Measurements from ENCODE around the gene BCAM.
"Not testable (repeated sequence)": the region's sequence is repeated elsewhere in the genome, so short reads cannot be mapped to it uniquely, and the experiment has no call there.

The BCAM gene

GRCh38 chr19:44808463-44809371 lies at the start of gene BCAM:
Gene BCAM, plus strand, starts transcription at chr19:44809103. Its CDS starts 22 bp downstream, at chr19:44809125.
- DNase-seq: no peak

GRCh38 chr19:44762038-44762437 lies 46.9 kb upstream of the BCAM start:
- no peak for DNase-seq

GRCh38 chr19:44765033-44765948 lies 43.6 kb upstream of the BCAM start:
- no peak for DNase-seq

- no peak for DNase-seq
These were observed 43.0 kb upstream of the BCAM start for GRCh38 chr19:44765949-44766335.

- DNase-seq: no peak
These were observed 41.4 kb upstream of the BCAM start for GRCh38 chr19:44767295-44768180.

GRCh38 chr19:44770550-44771257 lies 38.2 kb upstream of the BCAM start:
- no peak for DNase-seq

- not testable (repeated sequence) for DNase-seq
These were observed 36.8 kb upstream of the BCAM start for GRCh38 chr19:44772144-44772543.

- DNase-seq: no peak
These were observed 35.9 kb upstream of the BCAM start for GRCh38 chr19:44772959-44773358.

GRCh38 chr19:44775676-44776240 lies 33.1 kb upstream of the BCAM start:
- DNase-seq: no peak

GRCh38 chr19:44776402-44777096 lies 32.4 kb upstream of the BCAM start:
- DNase-seq: no peak

- DNase-seq: no peak
These were observed 31.1 kb upstream of the BCAM start, which contains the start of gene CBLC for GRCh38 chr19:44777715-44778347. Gene CBLC, plus strand, starts transcription at chr19:44777890. Its CDS starts 42 bp downstream, at chr19:44777932.

GRCh38 chr19:44779150-44779549 lies 29.8 kb upstream of the BCAM start:
- DNase-seq: no peak

- DNase-seq: not testable (repeated sequence)
These were observed 27.2 kb upstream of the BCAM start for GRCh38 chr19:44781694-44782093.

GRCh38 chr19:44782729-44783128 lies 26.2 kb upstream of the BCAM start:
- DNase-seq: no peak

GRCh38 chr19:44783545-44783944 lies 25.4 kb upstream of the BCAM start:
- DNase-seq: no peak

GRCh38 chr19:44785271-44785670 lies 23.6 kb upstream of the BCAM start:
- no peak for DNase-seq

- DNase-seq: no peak
These were observed 22.9 kb upstream of the BCAM start for GRCh38 chr19:44785993-44786392.

GRCh38 chr19:44788971-44789370 lies 19.9 kb upstream of the BCAM start:
- no peak for DNase-seq

GRCh38 chr19:44789943-44790483 lies 18.9 kb upstream of the BCAM start:
- DNase-seq: no peak

- DNase-seq: no peak
These were observed 16.6 kb upstream of the BCAM start for GRCh38 chr19:44792281-44792680.

Measured in cortex of kidney (tissue), 1 donor.